Gastrocnemius medialis (tissue), 4 donors: ENCODE data around the gene TAC4. TPM values are rescaled to one million over a fixed set of nuclear protein-coding genes. Genes with fewer than 3 reads are reported as not detected.
A peak's percentile ranks its signal among the peaks of the same experiment; 100 is the strongest.

ENCODE experiments used
- ATAC-seq, 2 donors: fragments of 150-250 bp; one replicate each; pipeline ENCODE4 v1.9.1; 2016
- DNase-seq, 2 donors: peaks; one replicate each; pipeline ENCODE4 v3.0.0-alpha.2; 2019
- H3K27ac ChIP-seq, 4 donors: fragments of 200-600 bp; sonication (generic); 1 replicate in 1 of 4; 2 replicates in 3 of 4; pipeline ENCODE4 v1.5.1; 2016 to 2018; ENCODE audit warnings: mild to moderate bottlenecking in 2 of 4, moderate library complexity in 1 of 4
- H3K27me3 ChIP-seq, 3 donors: fragments of 200-600 bp; sonication (generic) in 2 of 3; 1 replicate in 1 of 3; 2 replicates in 2 of 3; pipeline versions ENCODE4 v1.5.1 to v1.6.0; 2016 to 2019; ENCODE audit warnings: mild to moderate bottlenecking in 1 of 3, moderate library complexity in 1 of 3
- H3K36me3 ChIP-seq, 2 donors: fragments of 200-600 bp; sonication (generic) in 1 of 2; one replicate each; pipeline ENCODE4 v1.5.1; 2017 to 2018
- H3K4me1 ChIP-seq, 2 donors: fragments of 200-600 bp; sonication (generic) in 1 of 2; one replicate each; pipeline ENCODE4 v1.5.1; 2016 to 2017; ENCODE audit warnings: mild to moderate bottlenecking in 2 of 2
- H3K4me3 ChIP-seq, 4 donors: fragments of 200-600 bp; sonication (generic) in 3 of 4; 1 replicate in 1 of 4; 2 replicates in 3 of 4; pipeline ENCODE4 v1.5.1; 2016 to 2019; ENCODE audit warnings: mild to moderate bottlenecking in 2 of 4
- H3K9me3 ChIP-seq, 3 donors: fragments of 200-600 bp; sonication (generic) in 2 of 3; 1 replicate in 1 of 3; 2 replicates in 2 of 3; pipeline ENCODE4 v1.5.1; 2016 to 2019
- CTCF ChIP-seq, 5 experiments: fragments of 450-650 bp in 3 of 5; fragments of 200-600 bp in 2 of 5; sonication (generic) in 2 of 5; IDR thresholded peaks in 4 of 5; conservative IDR thresholded peaks in 1 of 5; 1 replicate in 4 of 5; 2 replicates in 1 of 5; pipeline ENCODE4 v1.5.1; 2016 to 2019; ENCODE audit warnings: antibody characterized with exemption in 5 of 5, mild to moderate bottlenecking in 3 of 5, moderate library complexity in 3 of 5
- POLR2A ChIP-seq, 2 donors: fragments of 450-650 bp; IDR thresholded peaks; one replicate each; pipeline ENCODE4 v1.6.1; 2017; ENCODE audit warnings: antibody characterized with exemption in 2 of 2, mild to moderate bottlenecking in 2 of 2, moderate library complexity in 2 of 2
- in situ Hi-C, 4 donors: fragments of 200-750 bp; cut with MboI; loops; one replicate each; pipeline versions ENCODE4 v1.15.0 to v1.8.0; 2017; ENCODE audit warnings: low sequenced_read_pairs in 4 of 4
- intact Hi-C: fragments of 100-400 bp; cut with DNase I; formaldehyde crosslinking; loops from one replicate; pipeline ENCODE4 v1.15.1; 2023; ENCODE audit warnings: low total_unique reads
- total RNA-seq, 4 donors: library from RNA; depleted of rRNA; stranded (reverse); fragments of >200 nt; gene quantifications; one replicate each; pipeline versions ENCODE4 v1.1.0 to v1.2.3, GENCODE V29; 2016

Gene TAC4
- total RNA-seq, 4 donors from 2014 or later: not detected

- H3K4me3 ChIP-seq: no peak overlapping the region
- no peak for ATAC-seq
- in situ Hi-C loops (loop anchor here in 1 of 4 donors (10.0 kb wide), 1 partner anchor 102 kb away; no protein-coding TSS in a partner anchor), intact Hi-C loops (no loop called here)
- TF ChIP-seq POLR2A (IDR thresholded peaks at IDR 0.05): no peak
- TF ChIP-seq CTCF (IDR thresholded peaks at IDR 0.05 in 4 of 5, conservative IDR thresholded peaks at IDR 0.05 in 1 of 5): no peak
- H3K9me3 ChIP-seq: no peaks in the 10 kb centered on the region
- H3K27ac ChIP-seq: no peak overlapping the region
- no peaks in the 10 kb centered on the region for H3K36me3 ChIP-seq
- no peaks in the 10 kb centered on the region for H3K4me1 ChIP-seq
- DNase-seq: no peak
- H3K27me3 ChIP-seq: peaks cover 24 to 32% (median 28%) of the 10 kb centered on the region in 3 donors
Measured at GRCh38 chr17:49882434-49882833, 34.6 kb upstream of the TAC4 start.

DNA sequence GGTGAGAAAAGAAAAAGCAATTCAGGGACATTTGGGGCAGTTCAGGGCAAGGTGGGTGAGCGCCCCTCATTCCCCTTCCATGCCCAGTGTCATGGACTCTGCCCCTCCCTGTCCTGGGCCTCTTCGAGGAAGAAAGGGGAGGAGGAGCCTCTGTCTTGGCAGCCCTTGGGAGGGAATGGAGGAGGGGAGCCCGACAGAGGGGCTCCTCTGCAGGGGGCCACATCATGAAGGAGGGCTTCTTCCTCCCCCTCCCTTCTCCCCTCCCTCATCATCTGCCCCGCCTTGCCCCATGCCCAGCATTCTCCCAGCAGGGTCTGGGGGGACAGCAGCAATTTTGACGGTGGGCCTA is 33.2 kb upstream of the TAC4 start:
- intact Hi-C loops: no loop called here
- H3K9me3 ChIP-seq: no peaks in the 10 kb centered on the region
- DNase-seq (no peak), ATAC-seq (no peak)
- in situ Hi-C loops: loop anchor here in 1 of 4 donors (10.0 kb wide), 1 partner anchor 104 kb away; no protein-coding TSS in a partner anchor
- H3K4me1 ChIP-seq: no peaks in the 10 kb centered on the region
- H3K27ac ChIP-seq: no peak overlapping the region
- peaks cover 24 to 32% (median 28%) of the 10 kb centered on the region in 3 donors for H3K27me3 ChIP-seq
- TF ChIP-seq POLR2A (IDR thresholded peaks at IDR 0.05) (no peak), CTCF (IDR thresholded peaks at IDR 0.05 in 4 of 5, conservative IDR thresholded peaks at IDR 0.05 in 1 of 5) (no peak)
- H3K4me3 ChIP-seq: no peak overlapping the region
- no peaks in the 10 kb centered on the region for H3K36me3 ChIP-seq

DNA sequence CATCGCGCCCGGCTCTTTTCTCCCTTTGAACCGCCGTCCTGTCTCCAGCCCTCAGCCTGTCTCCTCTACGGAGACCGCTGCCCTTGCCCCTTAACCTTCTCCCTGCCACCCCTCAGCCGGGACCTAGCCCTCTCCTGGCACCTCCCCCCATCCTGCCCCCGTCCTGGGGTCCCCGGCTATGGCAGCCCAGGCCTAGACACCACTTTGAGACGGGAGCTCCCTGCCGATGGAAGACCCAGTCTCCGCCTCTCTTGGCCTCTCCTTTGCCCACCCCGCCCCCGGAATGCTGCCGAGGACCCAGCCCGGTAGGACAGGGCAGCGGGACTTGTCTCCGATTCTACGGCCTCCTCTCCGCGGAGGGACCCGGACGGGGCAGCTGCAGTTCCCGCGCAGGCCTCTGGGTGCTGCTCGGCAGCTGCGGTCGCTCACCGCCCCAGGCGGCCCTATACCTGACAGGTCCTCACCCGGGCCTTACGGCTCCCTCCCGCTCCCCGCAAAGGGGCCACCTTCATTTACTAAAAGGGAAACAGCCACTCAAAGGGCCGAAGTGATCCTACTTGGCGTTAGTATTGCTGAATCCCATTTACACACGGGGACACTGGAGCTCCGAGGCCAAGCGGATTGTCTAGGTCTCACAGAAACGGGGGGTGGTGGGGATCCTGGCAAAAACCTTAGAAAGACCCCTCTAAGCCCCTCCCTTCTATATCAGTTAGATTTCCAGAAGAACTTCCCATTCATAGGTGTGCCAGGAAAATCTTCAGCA is 32.6 kb upstream of the TAC4 start:
- no peaks in the 10 kb centered on the region for H3K9me3 ChIP-seq
- H3K27me3 ChIP-seq: peaks cover 22 to 27% (median 24%) of the 10 kb centered on the region in 3 donors
- no peak overlapping the region for H3K27ac ChIP-seq
- H3K36me3 ChIP-seq: no peaks in the 10 kb centered on the region
- DNase-seq (peak; percentile 28 to 44), ATAC-seq (peak; percentile 64 to 80)
- in situ Hi-C loops: loop anchor here in 1 of 4 donors (10.0 kb wide), 1 partner anchor 104 kb away; no protein-coding TSS in a partner anchor
- intact Hi-C loops: loop anchor here (1.0 kb wide), 1 partner anchor 118 kb away; no protein-coding TSS in a partner anchor
- no peaks in the 10 kb centered on the region for H3K4me1 ChIP-seq
- peak; percentile 80 to 97 (median 91) for TF ChIP-seq CTCF (IDR thresholded peaks at IDR 0.05 in 4 of 5, conservative IDR thresholded peaks at IDR 0.05 in 1 of 5)
- TF ChIP-seq POLR2A (IDR thresholded peaks at IDR 0.05): no peak
- H3K4me3 ChIP-seq: no peak overlapping the region

- in situ Hi-C loops: loop anchor here in 1 of 4 donors (10.0 kb wide), 1 partner anchor 116 kb away; the partner anchor contains the start of gene DLX3
- ATAC-seq (no peak), DNase-seq (no peak)
- H3K36me3 ChIP-seq: no peaks in the 10 kb centered on the region
- H3K27ac ChIP-seq: no peak overlapping the region
- peaks cover 21 to 24% (median 23%) of the 10 kb centered on the region in 3 donors for H3K27me3 ChIP-seq
- TF ChIP-seq POLR2A (IDR thresholded peaks at IDR 0.05) (no peak), CTCF (IDR thresholded peaks at IDR 0.05 in 4 of 5, conservative IDR thresholded peaks at IDR 0.05 in 1 of 5) (no peak)
- no peaks in the 10 kb centered on the region for H3K9me3 ChIP-seq
- intact Hi-C loops: no loop called here
- no peaks in the 10 kb centered on the region for H3K4me1 ChIP-seq
- H3K4me3 ChIP-seq: no peak overlapping the region
Measured at GRCh38 chr17:49878931-49879904, 31.3 kb upstream of the TAC4 start.
